HCT116 (cell line): ENCODE measurements around the gene NECAB2. TPM values are rescaled to one million over a fixed set of nuclear protein-coding genes. Genes with fewer than 3 reads are reported as not detected.

Source experiments
- ATAC-seq: fragments of 200-7000 bp; cut with Tn5 transposase; 2 replicates; pipeline ENCODE4 v1.9.1; 2020; ENCODE audit warnings: mild to moderate bottlenecking, moderate library complexity
- BruUV-seq: library from RNA; stranded (reverse); fragments of 400-500 nt; replicated peaks from 2 replicates; lab custom pipeline; 2021; lab: Mats Ljungman, UMichigan
- CTCF ChIA-PET: fragments of 300-600 bp; sonication (Branson Sonifier 250); formaldehyde crosslinking; loops from one replicate; lab custom pipeline; 2021; ENCODE audit warnings: antibody characterized with exemption; lab: Charles Lee
- POLR2A ChIA-PET: fragments of 300-600, 350-600 bp; sonication (Branson Sonifier 250); formaldehyde crosslinking; loops from one replicate; lab custom pipeline; 2021; ENCODE audit warnings: antibody characterized with exemption; lab: Charles Lee
- RAD21 ChIA-PET, 2 experiments: fragments of 300-600 bp; sonication (Branson Sonifier 250); formaldehyde crosslinking; loops; one replicate each; lab custom pipeline; 2023; ENCODE audit warnings: low total read pairs in 2 of 2; ENCODE audit not compliant: uncharacterized antibody in 2 of 2, unreplicated experiment in 2 of 2, low non-redundant PET in 1 of 2; lab: Charles Lee
- DNase-seq: peaks from one replicate; pipeline ENCODE4 v3.0.0-alpha.2; 2010; ENCODE audit warnings: low read depth, low spot score
- H2AFZ ChIP-seq: fragments of 200-600 bp; shearing (Covaris generic), sonication (generic); 2 replicates; pipeline ENCODE4 v1.6.1; 2017; ENCODE audit warnings: low read depth, mixed run types, mixed read lengths, antibody characterized with exemption, low read length; ENCODE audit not compliant: poor library complexity, severe bottlenecking
- H3K27ac ChIP-seq: 2 replicates; pipeline ENCODE4 v1.5.1; 2012; ENCODE audit warnings: low read depth, low read length
- H3K27me3 ChIP-seq: fragments of 200-600 bp; sonication (generic); 2 replicates; pipeline ENCODE4 v1.6.1; 2016; ENCODE audit warnings: mixed run types, low read length, mixed read lengths; ENCODE audit not compliant: insufficient read depth
- H3K36me3 ChIP-seq, 2 experiments: fragments of 200-500 bp in 1 of 2; fragments of 200-600 bp in 1 of 2; sonication (Bioruptor generic) in 1 of 2; sonication (generic) in 1 of 2; 2 replicates each; pipeline versions ENCODE4 v1.5.1 to v1.6.1; 2014 to 2016; ENCODE audit warnings: low read length in 2 of 2, inconsistent platforms in 1 of 2, mixed read lengths in 1 of 2, mixed run types in 1 of 2; ENCODE audit not compliant: insufficient read depth in 2 of 2, control insufficient read depth in 1 of 2
- H3K4me1 ChIP-seq, 2 experiments: fragments of 200-600 bp in 1 of 2; sonication (generic) in 1 of 2; 2 replicates each; pipeline versions ENCODE4 v1.5.1 to v1.6.1; 2012 to 2017; ENCODE audit warnings: low read length in 2 of 2, inconsistent platforms in 1 of 2, mild to moderate bottlenecking in 1 of 2, mixed read lengths in 1 of 2, mixed run types in 1 of 2, moderate library complexity in 1 of 2; ENCODE audit not compliant: insufficient read depth in 2 of 2, control insufficient read depth in 1 of 2
- H3K4me2 ChIP-seq: fragments of 200-600 bp; sonication (generic); 2 replicates; pipeline ENCODE4 v1.6.1; 2017; ENCODE audit warnings: mixed run types, low read length, mixed read lengths
- H3K4me3 ChIP-seq, 2 experiments: fragments of 200-600 bp in 1 of 2; sonication (generic) in 1 of 2; replicated peaks in 1 of 2; 2 replicates each; pipeline ENCODE4 v1.5.1; 2011 to 2016; ENCODE audit warnings: low read length in 2 of 2, control low read depth in 1 of 2, low read depth in 1 of 2, mild to moderate bottlenecking in 1 of 2, mixed read lengths in 1 of 2, mixed run types in 1 of 2
- H3K79me2 ChIP-seq: fragments of 200-600 bp; sonication (generic); 2 replicates; pipeline ENCODE4 v1.6.1; 2017; ENCODE audit warnings: mild to moderate bottlenecking, mixed run types, low read length, moderate library complexity, mixed read lengths; ENCODE audit not compliant: insufficient read depth
- H3K9ac ChIP-seq: fragments of 200-600 bp; sonication (generic); 2 replicates; pipeline ENCODE4 v1.6.1; 2016; ENCODE audit warnings: low read length, mixed read lengths
- H3K9me2 ChIP-seq: fragments of 200-600 bp; sonication (generic), shearing (Covaris generic); 2 replicates; pipeline ENCODE4 v1.6.1; 2017; ENCODE audit warnings: mixed run types, mild to moderate bottlenecking, moderate library complexity; ENCODE audit not compliant: insufficient read depth
- H3K9me3 ChIP-seq, 2 experiments: fragments of 200-500 bp in 1 of 2; fragments of 200-600 bp in 1 of 2; sonication (Bioruptor generic) in 1 of 2; sonication (generic) in 1 of 2; 2 replicates each; pipeline ENCODE4 v1.6.1; 2014 to 2017; ENCODE audit warnings: low read length in 2 of 2, mixed read lengths in 2 of 2, inconsistent platforms in 1 of 2, low read depth in 1 of 2, mild to moderate bottlenecking in 1 of 2, mixed run types in 1 of 2, moderate library complexity in 1 of 2; ENCODE audit not compliant: control insufficient read depth in 1 of 2, insufficient read depth in 1 of 2
- H4K20me1 ChIP-seq: fragments of 200-600 bp; sonication (generic), shearing (Covaris generic); 2 replicates; pipeline ENCODE4 v1.6.1; 2017; ENCODE audit warnings: mixed run types, mild to moderate bottlenecking, moderate library complexity; ENCODE audit not compliant: insufficient read depth
- ATF3 ChIP-seq: IDR thresholded peaks from 2 replicates; pipeline ENCODE4 v1.6.1; 2012
- EGR1 ChIP-seq: IDR thresholded peaks from 2 replicates; pipeline ENCODE4 v1.6.1; 2012; ENCODE audit warnings: low read depth
- ELF1 ChIP-seq: IDR thresholded peaks from 2 replicates; pipeline ENCODE4 v1.6.1; 2012; ENCODE audit warnings: low read depth, borderline replicate concordance
- EZH2 ChIP-seq: fragments of 200-600 bp; sonication (generic); IDR thresholded peaks from 2 replicates; pipeline ENCODE4 v1.6.1; 2017; ENCODE audit warnings: antibody characterized with exemption, mixed run types
- EZH2phosphoT487 ChIP-seq: fragments of 200-600 bp; IDR thresholded peaks from 2 replicates; pipeline ENCODE4 v1.6.1; 2018; ENCODE audit warnings: antibody characterized with exemption, borderline replicate concordance
- JUND ChIP-seq: IDR thresholded peaks from 2 replicates; pipeline ENCODE4 v1.6.1; 2012
- POLR2AphosphoS5 ChIP-seq: IDR thresholded peaks from 2 replicates; pipeline ENCODE4 v1.6.1; 2011; ENCODE audit warnings: mild to moderate bottlenecking, low read depth, low read length, moderate library complexity
- RAD21 ChIP-seq: IDR thresholded peaks from 2 replicates; pipeline ENCODE4 v1.6.1; 2012; ENCODE audit warnings: low read depth, mild to moderate bottlenecking
- REST ChIP-seq: IDR thresholded peaks from 2 replicates; pipeline ENCODE4 v1.6.1; 2012; ENCODE audit warnings: low read depth
- SIN3A ChIP-seq: IDR thresholded peaks from 2 replicates; pipeline ENCODE4 v1.6.1; 2012; ENCODE audit warnings: low read depth
- SP1 ChIP-seq: IDR thresholded peaks from 2 replicates; pipeline ENCODE4 v1.6.1; 2012; ENCODE audit warnings: low read depth
- SRF ChIP-seq: IDR thresholded peaks from 2 replicates; pipeline ENCODE4 v1.6.1; 2012; ENCODE audit warnings: low read depth
- TCF7L2 ChIP-seq: IDR thresholded peaks from 2 replicates; pipeline ENCODE4 v1.7.0; 2011; ENCODE audit warnings: borderline replicate concordance, inconsistent platforms; ENCODE audit not compliant: insufficient read depth, insufficient read length; ENCODE audit errors: extremely low read depth
- ZBTB33 ChIP-seq: IDR thresholded peaks from 2 replicates; pipeline ENCODE4 v1.6.1; 2011; ENCODE audit warnings: mild to moderate bottlenecking, low read length, moderate library complexity; ENCODE audit not compliant: insufficient replicate concordance; ENCODE audit errors: extremely low read depth
- ZNF274 ChIP-seq: fragments of 200-500 bp; sonication (Bioruptor generic); IDR thresholded peaks from 2 replicates; pipeline ENCODE4 v1.6.1; 2014; ENCODE audit warnings: mild to moderate bottlenecking, low read depth, low read length, inconsistent platforms
- intact Hi-C: fragments of 100-400 bp; cut with micrococcal nuclease; formaldehyde crosslinking; loops from 2 replicates; pipeline ENCODE4 v1.10.0; 2022
- total RNA-seq: library from RNA; stranded (reverse); gene quantifications from one replicate; pipeline ENCODE4 v1.2.1, GENCODE V29; 2021; ENCODE audit not compliant: unreplicated experiment

NECAB2 gene
- total RNA-seq, 1 experiment from 2014 or later, result 0.61 TPM

GRCh38 chr16:84029297-84030047 lies 61.4 kb downstream of the NECAB2 start:
- no peak for ATAC-seq
- no peaks in the 10 kb centered on the region for H3K9me3 ChIP-seq
- H3K9ac ChIP-seq, result no peak overlapping the region
- no peaks in the 10 kb centered on the region for H3K36me3 ChIP-seq
- no peaks in the 10 kb centered on the region for H3K9me2 ChIP-seq
- no TSS peak for BruUV-seq
- H3K79me2 ChIP-seq, result no peaks in the 10 kb centered on the region
- no peak for DNase-seq
- H3K4me2 ChIP-seq, result no peak overlapping the region
- no peaks in the 10 kb centered on the region for H4K20me1 ChIP-seq
- no peaks in the 10 kb centered on the region for H3K27me3 ChIP-seq
- CTCF ChIA-PET, result no interaction called here
- H3K4me3 ChIP-seq, result no peak overlapping the region
- peaks cover 0 to 7% of the 10 kb centered on the region in 2 experiments; a peak in 1 of 4 replicates for H3K4me1 ChIP-seq
- no peak overlapping the region for H2AFZ ChIP-seq
- POLR2A ChIA-PET, result no interaction called here
- no peak overlapping the region for H3K27ac ChIP-seq
- intact Hi-C loops, result no loop called here
- TF ChIP-seq ZBTB33 (no peak), POLR2AphosphoS5 (no peak), JUND (no peak), SRF (no peak), ELF1 (no peak), SP1 (no peak), ZNF274 (no peak), ATF3 (no peak), EZH2 (no peak), RAD21 (no peak), SIN3A (no peak), REST (no peak), EGR1 (no peak), EZH2phosphoT487 (no peak), TCF7L2 (no peak)
- RAD21 ChIA-PET, result no interaction called here
